SK-N-SH treated with all-trans-retinoic acid at 6 μM for 48 hours (cell line): ENCODE measurements around the gene PDCD1.
"Not testable (repeated sequence)": the region's sequence is repeated elsewhere in the genome, so short reads cannot be mapped to it uniquely, and the experiment has no call there.

ENCODE experiments used
- ARNTL ChIP-seq: fragments of 450-650 bp; formaldehyde crosslinking; IDR thresholded peaks from 2 replicates; pipeline ENCODE4 v1.5.0; 2020; ENCODE audit warnings: low read depth, mild to moderate bottlenecking, moderate library complexity, borderline replicate concordance
- CREB5 ChIP-seq: fragments of 250-450 bp; sonication (Bioruptor Pico); IDR thresholded peaks from 2 replicates; pipeline ENCODE4 v1.5.1; 2020; ENCODE audit warnings: low read depth, mild to moderate bottlenecking, moderate library complexity
- CSDC2 ChIP-seq: fragments of 250-450 bp; sonication (Bioruptor Pico); IDR thresholded peaks from 2 replicates; pipeline ENCODE4 v1.5.0; 2020; ENCODE audit warnings: mild to moderate bottlenecking, moderate library complexity
- PATZ1 ChIP-seq: fragments of 250-450 bp; sonication (Bioruptor Pico); IDR thresholded peaks from 2 replicates; pipeline ENCODE4 v1.8.0; 2020; ENCODE audit warnings: mild to moderate bottlenecking, moderate library complexity, borderline replicate concordance
- RARB ChIP-seq: fragments of 250-450 bp; sonication (Bioruptor Pico); IDR thresholded peaks from 2 replicates; pipeline ENCODE4 v1.8.0; 2021; ENCODE audit warnings: mild to moderate bottlenecking, moderate library complexity
- TSHZ2 ChIP-seq: fragments of 250-450 bp; sonication (Bioruptor Pico); IDR thresholded peaks from 2 replicates; pipeline ENCODE4 v1.5.0; 2020; ENCODE audit warnings: mild to moderate bottlenecking, moderate library complexity
- ZC3H10 ChIP-seq: fragments of 250-450 bp; sonication (Bioruptor Pico); IDR thresholded peaks from 2 replicates; pipeline ENCODE4 v1.5.1; 2021; ENCODE audit warnings: mild to moderate bottlenecking, moderate library complexity
- ZFP3 ChIP-seq: fragments of 250-450 bp; sonication (Bioruptor Pico); IDR thresholded peaks from 2 replicates; pipeline ENCODE4 v1.5.0; 2020; ENCODE audit warnings: mild to moderate bottlenecking, moderate library complexity
- ZNF565 ChIP-seq: fragments of 450-650 bp; formaldehyde crosslinking; conservative IDR thresholded peaks from 2 replicates; pipeline ENCODE4 v1.5.0; 2020; ENCODE audit warnings: low read depth, mild to moderate bottlenecking, moderate library complexity
- ZNF70 ChIP-seq: fragments of 450-650 bp; formaldehyde crosslinking; IDR thresholded peaks from 2 replicates; pipeline ENCODE4 v1.5.0; 2020; ENCODE audit warnings: mild to moderate bottlenecking, moderate library complexity
- ZNF8 ChIP-seq: fragments of 450-650 bp; formaldehyde crosslinking; IDR thresholded peaks from 2 replicates; pipeline ENCODE4 v1.5.0; 2020; ENCODE audit warnings: mild to moderate bottlenecking, moderate library complexity

GRCh38 chr2:241907831-241908230, 49.1 kb upstream of the PDCD1 start:
- TF ChIP-seq ZNF8 (CRISPR knock-in tag); RARB; ZNF70 (CRISPR knock-in tag); ARNTL (CRISPR knock-in tag); CSDC2 (CRISPR knock-in tag); PATZ1 (CRISPR knock-in tag); ZFP3; CREB5 (CRISPR knock-in tag); ZNF565 (CRISPR knock-in tag); TSHZ2 (CRISPR knock-in tag); ZC3H10 (CRISPR knock-in tag): not testable (repeated sequence)
